Activated CD4-positive, CD25-positive, alpha-beta regulatory T cell treated with anti-CD3 and anti-CD28 coated beads, Interleukin-2, amount 50 U/mL, for 16 hours (primary cell): ENCODE data around the gene PAQR6.

Source experiments
- DNase-seq: peaks from one replicate; pipeline ENCODE4 v3.0.0-alpha.2; 2020; ENCODE audit warnings: low read depth, low spot score

PAQR6 gene

GRCh38 chr1:156195853-156196252, 52.0 kb downstream of the PAQR6 start:
- DNase-seq = no peak

- no peak for DNase-seq
Measured at GRCh38 chr1:156194300-156194652, 53.6 kb downstream of the PAQR6 start.

GRCh38 chr1:156193488-156194299, 54.2 kb downstream of the PAQR6 start, which contains the start of gene SLC25A44:
TSS of gene SLC25A44 (plus strand) at chr1:156194104. CDS start at chr1:156199848, 5,744 bp downstream.
- peak; percentile 95 for DNase-seq
